Upper lobe of left lung (tissue), 6 donors: Measurements from ENCODE around the gene IQSEC1. TPM values are rescaled to one million over a fixed set of nuclear protein-coding genes. Genes with fewer than 3 reads are reported as not detected.

Experiments used
- ATAC-seq, 2 donors: fragments of 200-7000 bp; cut with Tn5 transposase; one replicate each; pipeline ENCODE4 v1.9.1; 2022; ENCODE audit warnings: mild to moderate bottlenecking in 2 of 2, moderate library complexity in 2 of 2; ENCODE audit not compliant: low FRiP score in 2 of 2
- DNase-seq, 2 donors: peaks; one replicate each; pipeline ENCODE4 v3.0.0-alpha.2; 2019 to 2020
- H3K27ac ChIP-seq, 4 donors: fragments of 200-600 bp; sonication (generic); one replicate each; pipeline ENCODE4 v1.5.1; 2016 to 2019
- H3K27me3 ChIP-seq, 4 donors: fragments of 200-600 bp; sonication (generic); one replicate each; pipeline ENCODE4 v1.5.1; 2017 to 2019
- H3K36me3 ChIP-seq, 4 donors: fragments of 200-600 bp; sonication (generic); one replicate each; pipeline ENCODE4 v1.5.1; 2016 to 2019
- H3K4me1 ChIP-seq, 4 donors: fragments of 200-600 bp; sonication (generic); one replicate each; pipeline ENCODE4 v1.5.1; 2018 to 2019
- H3K4me3 ChIP-seq, 4 donors: fragments of 200-600 bp; sonication (generic); one replicate each; pipeline ENCODE4 v1.5.1; 2017 to 2019; ENCODE audit warnings: mild to moderate bottlenecking in 2 of 4, moderate library complexity in 1 of 4
- H3K9me3 ChIP-seq, 4 donors: fragments of 200-600 bp; sonication (generic); one replicate each; pipeline ENCODE4 v1.5.1; 2018 to 2019
- CTCF ChIP-seq, 6 experiments: fragments of 450-650 bp in 4 of 6; fragments of 200-600 bp in 2 of 6; sonication (generic) in 2 of 6; IDR thresholded peaks; one replicate each; pipeline ENCODE4 v1.5.1; 2016 to 2019; ENCODE audit warnings: antibody characterized with exemption in 6 of 6
- EP300 ChIP-seq, 4 donors: sonication (generic); formaldehyde crosslinking; IDR thresholded peaks; one replicate each; pipeline ENCODE4 v1.5.1; 2017; ENCODE audit warnings: antibody characterized with exemption in 4 of 4, control low read depth in 2 of 4
- POLR2A ChIP-seq, 4 donors: fragments of 450-650 bp; IDR thresholded peaks; one replicate each; pipeline ENCODE4 v1.5.1; 2016 to 2017; ENCODE audit warnings: antibody characterized with exemption in 4 of 4, mild to moderate bottlenecking in 2 of 4
- POLR2AphosphoS5 ChIP-seq, 2 donors: sonication (generic); formaldehyde crosslinking; IDR thresholded peaks; one replicate each; pipeline ENCODE4 v1.5.1; 2017; ENCODE audit warnings: antibody characterized with exemption in 2 of 2
- WGBS, 2 donors: methylation state at CpG; one replicate each; pipeline ENCODE4 v1.1.5; 2017 to 2018; 5-methylcytosine and 5-hydroxymethylcytosine counted together
- total RNA-seq, 6 donors: library from RNA; depleted of rRNA in 4 of 6; stranded (reverse); fragments of >200 nt in 4 of 6; gene quantifications; one replicate each; pipeline versions ENCODE4 v1.1.0 to v1.2.1, GENCODE V29; 2016 to 2021
- donor health status: DM: no; HTN: no; CAD: no; lungs with moderate emphysema.
- donor health status: DM: no; HTN: yes; CAD: no; lungs with severe emphysema.

The IQSEC1 gene
- total RNA-seq, 6 donors from 2014 or later, result 51.1 to 105 (median 81.0) TPM

GRCh38 chr3:13047296-13048165 lies 25.7 kb downstream of the IQSEC1 start:
- TF ChIP-seq POLR2AphosphoS5 (IDR thresholded peaks at IDR 0.05) (no peak), POLR2A (IDR thresholded peaks at IDR 0.05) (no peak), CTCF (IDR thresholded peaks at IDR 0.05) (no peak), EP300 (IDR thresholded peaks at IDR 0.05) (no peak)
- no peak overlapping the region for H3K27ac ChIP-seq
- no peaks in the 10 kb centered on the region for H3K27me3 ChIP-seq
- peaks cover 5 to 9% (median 8%) of the 10 kb centered on the region in 4 donors for H3K4me1 ChIP-seq
- H3K36me3 ChIP-seq, result no peaks in the 10 kb centered on the region
- H3K9me3 ChIP-seq, result no peaks in the 10 kb centered on the region
- WGBS, 2 donors, result 86 to 88% methylated on average over 7 to 11 of the region's 11 CpGs
- DNase-seq (no peak), ATAC-seq (no peak)
- no peak overlapping the region for H3K4me3 ChIP-seq

GRCh38 chr3:13046569-13047274 lies 26.5 kb downstream of the IQSEC1 start:
- Histone ChIP-seq H3K4me1 (peaks cover 5 to 9% (median 8%) of the 10 kb centered on the region in 4 donors), H3K27me3 (no peaks in the 10 kb centered on the region), H3K9me3 (no peaks in the 10 kb centered on the region), H3K27ac (no peak overlapping the region), H3K36me3 (no peaks in the 10 kb centered on the region), H3K4me3 (no peak overlapping the region)
- no peak for TF ChIP-seq CTCF (IDR thresholded peaks at IDR 0.05)
- no peak for TF ChIP-seq EP300 (IDR thresholded peaks at IDR 0.05)
- no peak for TF ChIP-seq POLR2AphosphoS5 (IDR thresholded peaks at IDR 0.05)
- no peak for DNase-seq
- 87 to 88% methylated on average over 12 to 15 of the region's 15 CpGs for WGBS, 2 donors
- no peak for ATAC-seq

GRCh38 chr3:13045904-13046568 lies 27.2 kb downstream of the IQSEC1 start:
- Histone ChIP-seq H3K4me3 (no peak overlapping the region), H3K9me3 (no peaks in the 10 kb centered on the region), H3K27me3 (no peaks in the 10 kb centered on the region), H3K27ac (no peak overlapping the region), H3K4me1 (peaks cover 4 to 9% (median 6%) of the 10 kb centered on the region in 4 donors), H3K36me3 (no peaks in the 10 kb centered on the region)
- DNase-seq, result peak; percentile 60 to 80
- WGBS, 2 donors, result 51 to 53% methylated on average over 13 to 22 of the region's 22 CpGs
- peak; percentile 44 to 69 for ATAC-seq
- TF ChIP-seq POLR2AphosphoS5 (IDR thresholded peaks at IDR 0.05) (peak; percentile 39 to 42), EP300 (IDR thresholded peaks at IDR 0.05) (no peak)

GRCh38 chr3:13045241-13045903 lies 27.9 kb downstream of the IQSEC1 start:
- Histone ChIP-seq H3K27me3 (no peaks in the 10 kb centered on the region), H3K9me3 (no peaks in the 10 kb centered on the region), H3K36me3 (no peaks in the 10 kb centered on the region), H3K4me3 (no peak overlapping the region), H3K27ac (no peak overlapping the region), H3K4me1 (peaks cover 4 to 9% (median 6%) of the 10 kb centered on the region in 4 donors)
- DNase-seq, result no peak
- TF ChIP-seq CTCF (IDR thresholded peaks at IDR 0.05) (no peak), POLR2A (IDR thresholded peaks at IDR 0.05) (no peak), EP300 (IDR thresholded peaks at IDR 0.05) (no peak), POLR2AphosphoS5 (IDR thresholded peaks at IDR 0.05) (no peak)
- 57 to 68% methylated on average over 4 to 12 of the region's 16 CpGs for WGBS, 2 donors
- peak in 1 of 2 donors; percentile 3 for ATAC-seq
